A549 (cell line): ENCODE results near the gene MARS1. TPM values are rescaled to one million over a fixed set of nuclear protein-coding genes. Genes with fewer than 3 reads are reported as not detected.

Experiments used
- ATAC-seq, 2 experiments: fragments of 200-7000 bp in 1 of 2; fragments of >200 bp in 1 of 2; cut with Nextera tagmentation in 1 of 2; cut with Tn5 transposase in 1 of 2; 3 replicates each; pipeline versions ENCODE4 v1.8.0 to v1.9.1; 2018 to 2020; ENCODE audit warnings: mild to moderate bottlenecking in 1 of 2, moderate library complexity in 1 of 2
- CTCF ChIA-PET: fragments of 300-600 bp; sonication (Branson Sonifier 250); formaldehyde crosslinking; extraction: SDS; loops from one replicate; lab custom pipeline; 2021; ENCODE audit warnings: antibody characterized with exemption, inconsistent platforms; lab: Yijun Ruan, JAX
- POLR2A ChIA-PET: fragments of 350-600 bp; formaldehyde crosslinking; extraction: SDS; loops from one replicate; lab custom pipeline; 2021; ENCODE audit warnings: antibody characterized with exemption, inconsistent platforms; lab: Yijun Ruan, JAX
- DNase-seq, 2 experiments: peaks; one replicate each; pipeline versions ENCODE4 v3.0.0 to v3.0.0-alpha.2; 2011 to 2016; ENCODE audit warnings: low read depth in 1 of 2, low spot score in 1 of 2
- FAIRE-seq: peaks from 2 replicates; lab custom pipeline; 2011; peaks lifted over from hg19 to GRCh38; lab: Jason Lieb, UNC
- H3K27ac ChIP-seq, 2 experiments: fragments of >200 bp; sonication (Bioruptor Twin); formaldehyde crosslinking; 3 replicates each; pipeline ENCODE4 v1.5.1; 2016 to 2017
- H3K4me1 ChIP-seq: fragments of >200 bp; sonication (Bioruptor Twin); formaldehyde crosslinking; 3 replicates; pipeline ENCODE4 v1.6.1; 2016
- H3K4me2 ChIP-seq: fragments of >200 bp; sonication (Bioruptor Twin); formaldehyde crosslinking; 3 replicates; pipeline ENCODE4 v1.6.1; 2016
- H3K4me3 ChIP-seq: fragments of >200 bp; sonication (Bioruptor Twin); formaldehyde crosslinking; 3 replicates; pipeline ENCODE4 v1.5.1; 2016
- H3K9me3 ChIP-seq: fragments of >200 bp; sonication (Bioruptor Twin); formaldehyde crosslinking; 3 replicates; pipeline ENCODE4 v1.6.1; 2016
- BCL3 ChIP-seq: fragments of >200 bp; sonication (Bioruptor Twin); formaldehyde crosslinking; IDR thresholded peaks from 3 replicates; pipeline ENCODE4 v1.6.1; 2016
- BHLHE40 ChIP-seq: IDR thresholded peaks from 2 replicates; pipeline ENCODE4 v1.6.1; 2012; ENCODE audit warnings: low read depth, low read length, inconsistent platforms
- CHD2 ChIP-seq: fragments of 150-350 bp; IDR thresholded peaks from 2 replicates; pipeline ENCODE4 v1.6.1; 2014; ENCODE audit warnings: low read length; ENCODE audit not compliant: partially characterized antibody
- CHD4 ChIP-seq: fragments of 200-600 bp; sonication (generic); IDR thresholded peaks from 2 replicates; pipeline ENCODE4 v1.6.1; 2016; ENCODE audit warnings: antibody characterized with exemption, mild to moderate bottlenecking, borderline replicate concordance
- EHF ChIP-seq: fragments of 250-450 bp; sonication (Bioruptor Pico); IDR thresholded peaks from 2 replicates; pipeline ENCODE4 v1.5.0; 2020; ENCODE audit warnings: mild to moderate bottlenecking
- ELK1 ChIP-seq: fragments of 150-350 bp; IDR thresholded peaks from 2 replicates; pipeline ENCODE4 v1.6.1; 2014; ENCODE audit warnings: low read depth, mild to moderate bottlenecking, low read length
- EP300 ChIP-seq, 2 experiments: fragments of >200 bp; sonication (Bioruptor Twin); formaldehyde crosslinking; IDR thresholded peaks; 2 replicates in 1 of 2; 3 replicates in 1 of 2; pipeline ENCODE4 v1.6.1; 2016 to 2017
- GATA3 ChIP-seq: IDR thresholded peaks from 2 replicates; pipeline ENCODE4 v1.6.1; 2012; ENCODE audit warnings: borderline replicate concordance
- HES2 ChIP-seq: fragments of >200 bp; sonication (Bioruptor Twin); formaldehyde crosslinking; IDR thresholded peaks from 2 replicates; pipeline ENCODE4 v1.6.1; 2016
- HMGXB4 ChIP-seq: fragments of 250-450 bp; sonication (Bioruptor Pico); IDR thresholded peaks from 2 replicates; pipeline ENCODE4 v1.5.0; 2021; ENCODE audit warnings: mild to moderate bottlenecking, moderate library complexity, borderline replicate concordance
- KDM1A ChIP-seq: fragments of 200-600 bp; sonication (generic); IDR thresholded peaks from 2 replicates; pipeline ENCODE4 v1.6.1; 2016; ENCODE audit warnings: low read depth, mild to moderate bottlenecking
- KDM5A ChIP-seq: fragments of 200-600 bp; sonication (generic); IDR thresholded peaks from 2 replicates; pipeline ENCODE4 v1.6.1; 2016; ENCODE audit warnings: antibody characterized with exemption, mild to moderate bottlenecking
- MAX ChIP-seq: IDR thresholded peaks from 2 replicates; pipeline ENCODE4 v1.6.1; 2012
- MYC ChIP-seq: IDR thresholded peaks from 2 replicates; pipeline ENCODE4 v1.6.1; 2012; ENCODE audit warnings: mild to moderate bottlenecking, inconsistent platforms, low read length, improper control_type of control experiment, borderline replicate concordance
- NFE2L2 ChIP-seq: fragments of 150-350 bp; conservative IDR thresholded peaks from 2 replicates; pipeline ENCODE4 v1.6.1; 2014; ENCODE audit warnings: low read length
- PHF8 ChIP-seq: fragments of 200-600 bp; sonication (generic); IDR thresholded peaks from 2 replicates; pipeline ENCODE4 v1.6.1; 2016; ENCODE audit warnings: low read depth, mild to moderate bottlenecking, antibody characterized with exemption, moderate library complexity, borderline replicate concordance
- RAD21 ChIP-seq, 2 experiments: fragments of >200 bp in 1 of 2; sonication (Bioruptor Twin) in 1 of 2; formaldehyde crosslinking in 1 of 2; IDR thresholded peaks in 1 of 2; conservative IDR thresholded peaks in 1 of 2; 2 replicates in 1 of 2; 3 replicates in 1 of 2; pipeline ENCODE4 v1.6.1; 2012 to 2018; ENCODE audit warnings: inconsistent platforms in 1 of 2
- RARB ChIP-seq: fragments of 250-450 bp; sonication (Bioruptor Pico); IDR thresholded peaks from 2 replicates; pipeline ENCODE4 v1.8.0; 2021; ENCODE audit warnings: mild to moderate bottlenecking, moderate library complexity
- RCOR1 ChIP-seq: fragments of 150-350 bp; IDR thresholded peaks from 2 replicates; pipeline ENCODE4 v1.6.1; 2014; ENCODE audit warnings: antibody characterized with exemption, low read length, low read depth
- RFX5 ChIP-seq: fragments of 450-650 bp; IDR thresholded peaks from 2 replicates; pipeline ENCODE4 v1.7.1; 2014; ENCODE audit warnings: antibody characterized with exemption, mild to moderate bottlenecking, moderate library complexity
- SREBF2 ChIP-seq: fragments of 450-650 bp; IDR thresholded peaks from 2 replicates; pipeline ENCODE4 v1.6.1; 2014; ENCODE audit warnings: mild to moderate bottlenecking, moderate library complexity
- ZC3H11A ChIP-seq: fragments of 450-650 bp; IDR thresholded peaks from 2 replicates; pipeline ENCODE4 v1.6.1; 2014; ENCODE audit warnings: antibody characterized with exemption, mild to moderate bottlenecking
- ZSCAN20 ChIP-seq: fragments of 250-450 bp; sonication (Bioruptor Pico); IDR thresholded peaks from 2 replicates; pipeline ENCODE4 v1.8.0; 2022; ENCODE audit warnings: mild to moderate bottlenecking, moderate library complexity
- WGBS: methylation state at CpG from one replicate; pipeline ENCODE4 v1.1.6; 2017; ENCODE audit errors: missing lambda C conversion rate; 5-methylcytosine and 5-hydroxymethylcytosine counted together
- polyA plus RNA-seq, 4 experiments: library from polyadenylated mRNA; depleted of rRNA in 3 of 4; stranded (reverse); fragments of >200 nt; fragmentation: RNase III in 1 of 4; extraction: RNeasy Plus Mini Kit Qiagen cat#74134 plus additional on column Dnase treatment in 1 of 4; gene quantifications; 2 replicates in 3 of 4; 3 replicates in 1 of 4; pipeline ENCODE4 v1.2.3, GENCODE V29; 2011 to 2017

The MARS1 gene
- polyA plus RNA-seq, 2 of the 4 experiments (the other 2 are of a cell fraction) = 227 to 372 TPM

- no peak for TF ChIP-seq BCL3
- TF ChIP-seq CHD4 = no peak
- no peak for TF ChIP-seq SREBF2
- no peak for TF ChIP-seq MYC
- TF ChIP-seq, all 56 proteins: peak for 0
Observed at GRCh38 chr12:57476993-57477709, 10.7 kb upstream of the MARS1 start (continued).

- DNase-seq (no peak), ATAC-seq (peak; percentile 15 to 45; a peak in 3 of 6 replicates), FAIRE-seq (no peak)
- ChIA-PET POLR2A (no interaction called here), CTCF (interaction anchor here (1.0 to 19.9 kb wide), 5 partner anchors 8 to 143 kb away, joined by 3 to 240 read pairs (median 6); partner anchors contain the start of gene GLI1)
- Histone ChIP-seq H3K4me2 (peak overlapping the region; percentile 7; the same call in 1 of the 3 replicates), H3K27ac (peak overlapping the region in 1 of 2 experiments; percentile 20; a peak in 4 of 6 replicates), H3K4me1 (peaks cover 14% of the 10 kb centered on the region; the same call in 2 of the 3 replicates), H3K4me3 (no peak overlapping the region), H3K9me3 (no peaks in the 10 kb centered on the region)
- TF ChIP-seq NFE2L2 = no peak
- TF ChIP-seq RAD21 (conservative IDR thresholded peaks at IDR 0.05 in 1 of 2, IDR thresholded peaks at IDR 0.05 in 1 of 2) = no peak
- TF ChIP-seq EP300 (IDR thresholded peaks at IDR 0.05) = no peak
- TF ChIP-seq RARB (CRISPR knock-in tag) = no peak
- 65% methylated on average over 11 of the region's 12 CpGs for WGBS
Observed at GRCh38 chr12:57477710-57478681, 9.9 kb upstream of the MARS1 start.

- no peaks in the 10 kb centered on the region for H3K9me3 ChIP-seq
- POLR2A ChIA-PET = no interaction called here
- no peak overlapping the region for H3K27ac ChIP-seq
- no peak overlapping the region for H3K4me3 ChIP-seq
- H3K4me1 ChIP-seq = peaks cover 14% of the 10 kb centered on the region; the same call in 2 of the 3 replicates
- ATAC-seq = no peak
- TF ChIP-seq CHD4 = no peak
- no peak for TF ChIP-seq KDM5A
- TF ChIP-seq ELK1 = no peak
- no peak for TF ChIP-seq HES2
- TF ChIP-seq ZSCAN20 (CRISPR knock-in tag) = no peak
- TF ChIP-seq RAD21 (conservative IDR thresholded peaks at IDR 0.05 in 1 of 2, IDR thresholded peaks at IDR 0.05 in 1 of 2) = no peak
- TF ChIP-seq CHD2 = no peak
- TF ChIP-seq ZC3H11A = no peak
- TF ChIP-seq BHLHE40 = no peak
- no peak for TF ChIP-seq RCOR1
- TF ChIP-seq RFX5 = no peak
- no peak for TF ChIP-seq GATA3
- TF ChIP-seq PHF8 = no peak
- no peak for TF ChIP-seq EHF (CRISPR knock-in tag)
- no peak for TF ChIP-seq HMGXB4
- no peak for TF ChIP-seq KDM1A
- TF ChIP-seq MAX = no peak
- 70% methylated on average over 10 of the region's 10 CpGs for WGBS
- FAIRE-seq = no peak
- H3K4me2 ChIP-seq = no peak overlapping the region
- CTCF ChIA-PET = interaction anchor here (0.9 to 19.9 kb wide), 4 partner anchors 9 to 142 kb away, joined by 3 to 240 read pairs (median 3); partner anchors contain the start of gene GLI1
- no peak for DNase-seq
Observed at GRCh38 chr12:57479043-57479375, 8.9 kb upstream of the MARS1 start.
